Lower leg skin (tissue), 3 donors: ENCODE measurements around the gene OR6M1.

Source experiments
- CTCF ChIP-seq, 3 donors: fragments of 450-650 bp; IDR thresholded peaks; one replicate each; pipeline ENCODE4 v1.5.1; 2016; ENCODE audit warnings: antibody characterized with exemption in 3 of 3, mild to moderate bottlenecking in 3 of 3, moderate library complexity in 2 of 3
- POLR2A ChIP-seq, 2 donors: fragments of 450-650 bp; IDR thresholded peaks; one replicate each; pipeline ENCODE4 v1.6.1; 2016 to 2017; ENCODE audit warnings: antibody characterized with exemption in 2 of 2, mild to moderate bottlenecking in 1 of 2, moderate library complexity in 1 of 2

GRCh38 chr11:123851110-123851509 is 45.0 kb upstream of the OR6M1 start:
- TF ChIP-seq POLR2A (IDR thresholded peaks at IDR 0.05) (no peak), CTCF (IDR thresholded peaks at IDR 0.05) (no peak)
